ENCODE results near the gene FGD6. TPM values are rescaled to one million over a fixed set of nuclear protein-coding genes. Genes with fewer than 3 reads are reported as not detected.

Gene FGD6
- total RNA-seq, 1 experiment from 2014 or later, result 28.3 TPM

GRCh38 chr12:95057424-95057823 is 159.8 kb downstream of the FGD6 start:
- Histone ChIP-seq H3K27ac (ENCODE audit: low read length) (no peak overlapping the region), H3K9me3 (ENCODE audit: control insufficient read depth, insufficient read depth, low read depth, low read length) (no peaks in the 10 kb centered on the region), H3K27me3 (ENCODE audit: control insufficient read depth, insufficient read depth, low read length) (no peaks in the 10 kb centered on the region), H3K36me3 (ENCODE audit: control insufficient read depth, insufficient read depth, low read length) (peaks cover 36% of the 10 kb centered on the region), H3K4me3 (ENCODE audit: low read depth in 2 of 2, low read length in 2 of 2) (no peak overlapping the region), H3K4me1 (ENCODE audit: control insufficient read depth, insufficient read depth, low read length) (no peaks in the 10 kb centered on the region)
- ATAC-seq (no peak), DNase-seq (ENCODE audit: low read depth, low spot score) (no peak)
- no TSS peak for BruUV-seq (replicated peaks)
- in situ Hi-C loops (cut with HindIII; ENCODE audit: low pct_unique_long_range_greater_than_20kb, low sequenced_read_pairs), result no loop called here
- ChIA-PET CTCF (no interaction called here), POLR2A (no interaction called here)
- intact Hi-C loops (cut with micrococcal nuclease; ENCODE audit: unreplicated experiment), result no loop called here
- TF ChIP-seq CTCF (IDR thresholded peaks at IDR 0.05), result no peak
- TF ChIP-seq TCF7L2 (IDR thresholded peaks at IDR 0.05; ENCODE audit: low read depth, low read length), result no peak

- Histone ChIP-seq H3K27me3 (ENCODE audit: control insufficient read depth, insufficient read depth, low read length) (no peaks in the 10 kb centered on the region), H3K4me1 (ENCODE audit: control insufficient read depth, insufficient read depth, low read length) (no peaks in the 10 kb centered on the region), H3K9me3 (ENCODE audit: control insufficient read depth, insufficient read depth, low read depth, low read length) (no peaks in the 10 kb centered on the region), H3K36me3 (ENCODE audit: control insufficient read depth, insufficient read depth, low read length) (peaks cover 29% of the 10 kb centered on the region), H3K4me3 (ENCODE audit: low read depth in 2 of 2, low read length in 2 of 2) (no peak overlapping the region), H3K27ac (ENCODE audit: low read length) (no peak overlapping the region)
- CTCF ChIA-PET, result no interaction called here
- TF ChIP-seq SIN3A (IDR thresholded peaks at IDR 0.05; ENCODE audit: borderline replicate concordance, insufficient read depth, low read depth, low read length) (no peak), TCF7L2 (IDR thresholded peaks at IDR 0.05; ENCODE audit: low read depth, low read length) (no peak), REST (IDR thresholded peaks at IDR 0.05; ENCODE audit: insufficient read depth in 1 of 2, low read depth in 2 of 2, low read length in 1 of 2) (no peak), CTCF (IDR thresholded peaks at IDR 0.05) (no peak)
- BruUV-seq (replicated peaks), result TSS peak; percentile 2
- intact Hi-C loops (cut with micrococcal nuclease; ENCODE audit: unreplicated experiment) (no loop called here), in situ Hi-C loops (cut with HindIII; ENCODE audit: low pct_unique_long_range_greater_than_20kb, low sequenced_read_pairs) (no loop called here)
- POLR2A ChIA-PET, result no interaction called here
- ATAC-seq, result no peak
- DNase-seq (ENCODE audit: low read depth, low spot score), result no peak
Measured at GRCh38 chr12:95055057-95055456, 162.2 kb downstream of the FGD6 start.

GRCh38 chr12:95054206-95054605 is 163.1 kb downstream of the FGD6 start:
- Histone ChIP-seq H3K9me3 (ENCODE audit: control insufficient read depth, insufficient read depth, low read depth, low read length) (no peaks in the 10 kb centered on the region), H3K27me3 (ENCODE audit: control insufficient read depth, insufficient read depth, low read length) (no peaks in the 10 kb centered on the region), H3K27ac (ENCODE audit: low read length) (no peak overlapping the region), H3K4me1 (ENCODE audit: control insufficient read depth, insufficient read depth, low read length) (no peaks in the 10 kb centered on the region), H3K36me3 (ENCODE audit: control insufficient read depth, insufficient read depth, low read length) (peaks cover 26% of the 10 kb centered on the region), H3K4me3 (ENCODE audit: low read depth in 2 of 2, low read length in 2 of 2) (no peak overlapping the region)
- TF ChIP-seq TCF7L2 (IDR thresholded peaks at IDR 0.05; ENCODE audit: low read depth, low read length), result no peak
- no peak for TF ChIP-seq CTCF (IDR thresholded peaks at IDR 0.05)
- no peak for TF ChIP-seq REST (IDR thresholded peaks at IDR 0.05; ENCODE audit: insufficient read depth in 1 of 2, low read depth in 2 of 2, low read length in 1 of 2)
- no peak for TF ChIP-seq SIN3A (IDR thresholded peaks at IDR 0.05; ENCODE audit: borderline replicate concordance, insufficient read depth, low read depth, low read length)
- TF ChIP-seq POLR2AphosphoS5 (IDR thresholded peaks at IDR 0.05; ENCODE audit: low read depth, low read length), result no peak
- no peak for ATAC-seq
- no TSS peak for BruUV-seq (replicated peaks)
- intact Hi-C loops (cut with micrococcal nuclease; ENCODE audit: unreplicated experiment) (no loop called here), in situ Hi-C loops (cut with HindIII; ENCODE audit: low pct_unique_long_range_greater_than_20kb, low sequenced_read_pairs) (no loop called here)
- DNase-seq (ENCODE audit: low read depth, low spot score), result no peak
- ChIA-PET CTCF (no interaction called here), POLR2A (no interaction called here)

Measured in Panc1 (cell line).